Liver (tissue), 9 donors: ENCODE measurements around the gene MDH1B. TPM values are rescaled to one million over a fixed set of nuclear protein-coding genes. Genes with fewer than 3 reads are reported as not detected.
"Not testable (repeated sequence)": the region's sequence is repeated elsewhere in the genome, so short reads cannot be mapped to it uniquely, and the experiment has no call there.

ENCODE experiments used
- DNase-seq: peaks from one replicate; pipeline ENCODE4 v3.0.0-alpha.2; 2017; ENCODE audit warnings: low spot score
- H3K27ac ChIP-seq, 2 donors: one replicate each; pipeline ENCODE4 v1.7.0; 2013; ENCODE audit warnings: inconsistent platforms in 2 of 2, low read length in 2 of 2, control low read depth in 1 of 2, low read depth in 1 of 2, mild to moderate bottlenecking in 1 of 2
- H3K27me3 ChIP-seq, 4 donors: one replicate each; pipeline versions ENCODE4 v1.6.1 to v1.7.0; 2013; ENCODE audit warnings: low read length in 3 of 4, inconsistent platforms in 1 of 4, mild to moderate bottlenecking in 1 of 4, moderate library complexity in 1 of 4; ENCODE audit not compliant: control insufficient read depth in 4 of 4, insufficient read depth in 4 of 4
- H3K36me3 ChIP-seq, 4 donors: one replicate each; pipeline versions ENCODE4 v1.6.1 to v1.7.0; 2013; ENCODE audit warnings: low read length in 3 of 4, mild to moderate bottlenecking in 3 of 4, low read depth in 1 of 4, moderate library complexity in 1 of 4; ENCODE audit not compliant: control insufficient read depth in 4 of 4, insufficient read depth in 3 of 4
- H3K4me1 ChIP-seq, 4 donors: one replicate each; pipeline versions ENCODE4 v1.6.1 to v1.7.0; 2013; ENCODE audit warnings: low read length in 3 of 4, mild to moderate bottlenecking in 3 of 4, moderate library complexity in 1 of 4; ENCODE audit not compliant: control insufficient read depth in 4 of 4, insufficient read depth in 4 of 4
- H3K4me3 ChIP-seq, 3 donors: one replicate each; pipeline versions ENCODE4 v1.6.1 to v1.7.0; 2013; ENCODE audit warnings: low read length in 3 of 3, control low read depth in 1 of 3, low read depth in 1 of 3, mild to moderate bottlenecking in 1 of 3
- H3K9ac ChIP-seq, 2 donors: one replicate each; pipeline ENCODE4 v1.7.0; 2013; ENCODE audit warnings: low read length in 2 of 2, mild to moderate bottlenecking in 2 of 2, moderate library complexity in 2 of 2, control low read depth in 1 of 2, low read depth in 1 of 2
- H3K9me3 ChIP-seq, 4 donors: one replicate each; pipeline versions ENCODE4 v1.6.1 to v1.7.0; 2013; ENCODE audit warnings: low read length in 3 of 4; ENCODE audit not compliant: control insufficient read depth in 4 of 4
- EGR1 ChIP-seq, 2 donors: IDR thresholded peaks; 2 replicates each; pipeline ENCODE4 v1.6.1; 2016 to 2018; ENCODE audit warnings: antibody characterized with exemption in 2 of 2, low read depth in 2 of 2
- FOXA1 ChIP-seq: IDR thresholded peaks from 2 replicates; pipeline ENCODE4 v1.6.1; 2016; ENCODE audit warnings: antibody characterized with exemption
- FOXA2 ChIP-seq: IDR thresholded peaks from 2 replicates; pipeline ENCODE4 v1.6.1; 2016; ENCODE audit warnings: antibody characterized with exemption
- HNF4A ChIP-seq, 2 donors: conservative IDR thresholded peaks; 2 replicates each; pipeline ENCODE4 v1.6.1; 2016; ENCODE audit warnings: antibody characterized with exemption in 2 of 2, mild to moderate bottlenecking in 2 of 2
- HNF4G ChIP-seq: IDR thresholded peaks from 2 replicates; pipeline ENCODE4 v1.6.1; 2016; ENCODE audit warnings: antibody characterized with exemption
- JUND ChIP-seq, 2 donors: IDR thresholded peaks; 2 replicates each; pipeline ENCODE4 v1.6.1; 2016; ENCODE audit warnings: antibody characterized with exemption in 2 of 2
- NR2F2 ChIP-seq: IDR thresholded peaks from 2 replicates; pipeline ENCODE4 v1.6.1; 2016; ENCODE audit warnings: antibody characterized with exemption
- RAD21 ChIP-seq, 2 donors: IDR thresholded peaks; 2 replicates each; pipeline ENCODE4 v1.6.1; 2016; ENCODE audit warnings: antibody characterized with exemption in 2 of 2, mild to moderate bottlenecking in 2 of 2
- SP1 ChIP-seq: IDR thresholded peaks from 2 replicates; pipeline ENCODE4 v1.6.1; 2018; ENCODE audit warnings: antibody characterized with exemption, mild to moderate bottlenecking
- TAF1 ChIP-seq: conservative IDR thresholded peaks from 2 replicates; pipeline ENCODE4 v1.6.1; 2016; ENCODE audit warnings: antibody characterized with exemption, mild to moderate bottlenecking
- YY1 ChIP-seq: IDR thresholded peaks from 2 replicates; pipeline ENCODE4 v1.6.1; 2016; ENCODE audit warnings: antibody characterized with exemption, mild to moderate bottlenecking
- WGBS: extraction: QIAGEN DNeasy Blood & Tissue Kit; methylation state at CpG from one replicate; pipeline ENCODE4 v1.1.7; 2013; 5-methylcytosine and 5-hydroxymethylcytosine counted together
- polyA plus RNA-seq, 2 donors: library from polyadenylated mRNA; stranded (reverse) in 1 of 2; unstranded in 1 of 2; fragments of 200-250 nt in 1 of 2; fragments of >200 nt in 1 of 2; fragmentation: Nextera tagmentation in 1 of 2; extraction: Ambion mirVana in 1 of 2; gene quantifications; one replicate each; pipeline versions ENCODE4 v1.2.1 to v1.2.3, GENCODE V29; 2013 to 2015
- total RNA-seq, 2 donors: library from RNA; depleted of rRNA; stranded (reverse); fragments of >200 nt; gene quantifications; one replicate each; pipeline ENCODE4 v1.2.3, GENCODE V29; 2014
- TF ChIP-seq, protein P1 (sequence below): fragments of 150-350 bp; IDR thresholded peaks from 2 replicates; pipeline ENCODE4 v1.5.1; 2017; ENCODE audit warnings: improper control_type of control experiment, low read depth, low read length; ENCODE audit not compliant: missing input control
- TF ChIP-seq, protein P2 (sequence below): IDR thresholded peaks from 2 replicates; pipeline ENCODE4 v1.6.1; 2016; ENCODE audit warnings: antibody characterized with exemption
- TF ChIP-seq, protein P3 (sequence below): IDR thresholded peaks from 2 replicates; pipeline ENCODE4 v1.6.1; 2016; ENCODE audit warnings: antibody characterized with exemption
- TF ChIP-seq, protein P4 (sequence below): IDR thresholded peaks from 2 replicates; pipeline ENCODE4 v1.6.1; 2016; ENCODE audit warnings: antibody characterized with exemption, mild to moderate bottlenecking
- TF ChIP-seq, protein P5 (sequence below): IDR thresholded peaks from 2 replicates; pipeline ENCODE4 v1.6.1; 2016; ENCODE audit warnings: antibody characterized with exemption
- donor health status: healthy.
- donor health status: healthy.
- donor health status: healthy.
- donor health status: healthy.
- donor health status: healthy.

MDH1B gene
- total and polyA plus RNA-seq, 4 donors = 0.09 to 0.33 (median 0.18) TPM; not detected in 1

GRCh38 chr2:206814498-206814897 lies 49.4 kb upstream of the MDH1B start:
- H3K9me3 ChIP-seq = no peaks in the 10 kb centered on the region
- no peak overlapping the region for H3K9ac ChIP-seq
- no peak overlapping the region for H3K27ac ChIP-seq
- H3K36me3 ChIP-seq = no peaks in the 10 kb centered on the region
- TF ChIP-seq HNF4G (no peak), FOXA1 (no peak), RAD21 (IDR thresholded peaks at IDR 0.05) (no peak), YY1 (no peak), TAF1 (no peak), EGR1 (IDR thresholded peaks at IDR 0.05; ENCODE audit: low read depth in 2 of 2) (no peak), SP1 (no peak), JUND (IDR thresholded peaks at IDR 0.05) (no peak), NR2F2 (no peak), FOXA2 (no peak), HNF4A (conservative IDR thresholded peaks at IDR 0.05) (no peak)
- TF ChIP-seq, protein P1, sequence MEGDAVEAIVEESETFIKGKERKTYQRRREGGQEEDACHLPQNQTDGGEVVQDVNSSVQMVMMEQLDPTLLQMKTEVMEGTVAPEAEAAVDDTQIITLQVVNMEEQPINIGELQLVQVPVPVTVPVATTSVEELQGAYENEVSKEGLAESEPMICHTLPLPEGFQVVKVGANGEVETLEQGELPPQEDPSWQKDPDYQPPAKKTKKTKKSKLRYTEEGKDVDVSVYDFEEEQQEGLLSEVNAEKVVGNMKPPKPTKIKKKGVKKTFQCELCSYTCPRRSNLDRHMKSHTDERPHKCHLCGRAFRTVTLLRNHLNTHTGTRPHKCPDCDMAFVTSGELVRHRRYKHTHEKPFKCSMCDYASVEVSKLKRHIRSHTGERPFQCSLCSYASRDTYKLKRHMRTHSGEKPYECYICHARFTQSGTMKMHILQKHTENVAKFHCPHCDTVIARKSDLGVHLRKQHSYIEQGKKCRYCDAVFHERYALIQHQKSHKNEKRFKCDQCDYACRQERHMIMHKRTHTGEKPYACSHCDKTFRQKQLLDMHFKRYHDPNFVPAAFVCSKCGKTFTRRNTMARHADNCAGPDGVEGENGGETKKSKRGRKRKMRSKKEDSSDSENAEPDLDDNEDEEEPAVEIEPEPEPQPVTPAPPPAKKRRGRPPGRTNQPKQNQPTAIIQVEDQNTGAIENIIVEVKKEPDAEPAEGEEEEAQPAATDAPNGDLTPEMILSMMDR = no peak
- TF ChIP-seq, protein P2, sequence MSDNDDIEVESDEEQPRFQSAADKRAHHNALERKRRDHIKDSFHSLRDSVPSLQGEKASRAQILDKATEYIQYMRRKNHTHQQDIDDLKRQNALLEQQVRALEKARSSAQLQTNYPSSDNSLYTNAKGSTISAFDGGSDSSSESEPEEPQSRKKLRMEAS = no peak
- TF ChIP-seq, protein P3, sequence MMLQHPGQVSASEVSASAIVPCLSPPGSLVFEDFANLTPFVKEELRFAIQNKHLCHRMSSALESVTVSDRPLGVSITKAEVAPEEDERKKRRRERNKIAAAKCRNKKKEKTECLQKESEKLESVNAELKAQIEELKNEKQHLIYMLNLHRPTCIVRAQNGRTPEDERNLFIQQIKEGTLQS = no peak
- TF ChIP-seq, protein P4, sequence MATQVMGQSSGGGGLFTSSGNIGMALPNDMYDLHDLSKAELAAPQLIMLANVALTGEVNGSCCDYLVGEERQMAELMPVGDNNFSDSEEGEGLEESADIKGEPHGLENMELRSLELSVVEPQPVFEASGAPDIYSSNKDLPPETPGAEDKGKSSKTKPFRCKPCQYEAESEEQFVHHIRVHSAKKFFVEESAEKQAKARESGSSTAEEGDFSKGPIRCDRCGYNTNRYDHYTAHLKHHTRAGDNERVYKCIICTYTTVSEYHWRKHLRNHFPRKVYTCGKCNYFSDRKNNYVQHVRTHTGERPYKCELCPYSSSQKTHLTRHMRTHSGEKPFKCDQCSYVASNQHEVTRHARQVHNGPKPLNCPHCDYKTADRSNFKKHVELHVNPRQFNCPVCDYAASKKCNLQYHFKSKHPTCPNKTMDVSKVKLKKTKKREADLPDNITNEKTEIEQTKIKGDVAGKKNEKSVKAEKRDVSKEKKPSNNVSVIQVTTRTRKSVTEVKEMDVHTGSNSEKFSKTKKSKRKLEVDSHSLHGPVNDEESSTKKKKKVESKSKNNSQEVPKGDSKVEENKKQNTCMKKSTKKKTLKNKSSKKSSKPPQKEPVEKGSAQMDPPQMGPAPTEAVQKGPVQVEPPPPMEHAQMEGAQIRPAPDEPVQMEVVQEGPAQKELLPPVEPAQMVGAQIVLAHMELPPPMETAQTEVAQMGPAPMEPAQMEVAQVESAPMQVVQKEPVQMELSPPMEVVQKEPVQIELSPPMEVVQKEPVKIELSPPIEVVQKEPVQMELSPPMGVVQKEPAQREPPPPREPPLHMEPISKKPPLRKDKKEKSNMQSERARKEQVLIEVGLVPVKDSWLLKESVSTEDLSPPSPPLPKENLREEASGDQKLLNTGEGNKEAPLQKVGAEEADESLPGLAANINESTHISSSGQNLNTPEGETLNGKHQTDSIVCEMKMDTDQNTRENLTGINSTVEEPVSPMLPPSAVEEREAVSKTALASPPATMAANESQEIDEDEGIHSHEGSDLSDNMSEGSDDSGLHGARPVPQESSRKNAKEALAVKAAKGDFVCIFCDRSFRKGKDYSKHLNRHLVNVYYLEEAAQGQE = no peak
- TF ChIP-seq, protein P5, sequence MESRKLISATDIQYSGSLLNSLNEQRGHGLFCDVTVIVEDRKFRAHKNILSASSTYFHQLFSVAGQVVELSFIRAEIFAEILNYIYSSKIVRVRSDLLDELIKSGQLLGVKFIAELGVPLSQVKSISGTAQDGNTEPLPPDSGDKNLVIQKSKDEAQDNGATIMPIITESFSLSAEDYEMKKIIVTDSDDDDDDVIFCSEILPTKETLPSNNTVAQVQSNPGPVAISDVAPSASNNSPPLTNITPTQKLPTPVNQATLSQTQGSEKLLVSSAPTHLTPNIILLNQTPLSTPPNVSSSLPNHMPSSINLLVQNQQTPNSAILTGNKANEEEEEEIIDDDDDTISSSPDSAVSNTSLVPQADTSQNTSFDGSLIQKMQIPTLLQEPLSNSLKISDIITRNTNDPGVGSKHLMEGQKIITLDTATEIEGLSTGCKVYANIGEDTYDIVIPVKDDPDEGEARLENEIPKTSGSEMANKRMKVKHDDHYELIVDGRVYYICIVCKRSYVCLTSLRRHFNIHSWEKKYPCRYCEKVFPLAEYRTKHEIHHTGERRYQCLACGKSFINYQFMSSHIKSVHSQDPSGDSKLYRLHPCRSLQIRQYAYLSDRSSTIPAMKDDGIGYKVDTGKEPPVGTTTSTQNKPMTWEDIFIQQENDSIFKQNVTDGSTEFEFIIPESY = no peak
- no peaks in the 10 kb centered on the region for H3K27me3 ChIP-seq
- no peak for DNase-seq
- no peaks in the 10 kb centered on the region for H3K4me1 ChIP-seq
- no peak overlapping the region for H3K4me3 ChIP-seq

GRCh38 chr2:206812471-206812870 lies 47.3 kb upstream of the MDH1B start:
- not testable (repeated sequence) for H3K4me1 ChIP-seq, DNase-seq
- 96% methylated on average over 5 of the region's 5 CpGs for WGBS

GRCh38 chr2:206807624-206808023 lies 42.5 kb upstream of the MDH1B start:
- not testable (repeated sequence) for H3K4me3 ChIP-seq, H3K36me3 ChIP-seq, H3K4me1 ChIP-seq, DNase-seq, H3K27me3 ChIP-seq, H3K9me3 ChIP-seq, H3K27ac ChIP-seq, H3K9ac ChIP-seq
- WGBS = 83% methylated on average over 2 of the region's 3 CpGs

More at GRCh38 chr2:206812471-206812870, 47.3 kb upstream of the MDH1B start:
- H3K27me3 ChIP-seq, H3K9me3 ChIP-seq, H3K4me3 ChIP-seq, H3K36me3 ChIP-seq, H3K9ac ChIP-seq, H3K27ac ChIP-seq: not testable (repeated sequence)
